NB4 (cell line): ENCODE results near the gene NYNRIN.

Source experiments
- DNase-seq: peaks from one replicate; pipeline ENCODE4 v3.0.0; 2010; ENCODE audit warnings: low read depth
- H3K4me3 ChIP-seq: one replicate; pipeline ENCODE4 v1.5.1; 2011; ENCODE audit warnings: mild to moderate bottlenecking, low read depth, low read length, moderate library complexity
- MYC ChIP-seq: IDR thresholded peaks from 2 replicates; pipeline ENCODE4 v1.6.1; 2011; ENCODE audit warnings: low read depth, low read length
- POLR2A ChIP-seq: IDR thresholded peaks from 2 replicates; pipeline ENCODE4 v1.6.1; 2011; ENCODE audit warnings: mild to moderate bottlenecking; ENCODE audit not compliant: insufficient read length; ENCODE audit errors: extremely low read depth
- TF ChIP-seq, protein P1 (sequence below): IDR thresholded peaks from 2 replicates; pipeline ENCODE4 v1.6.1; 2011; ENCODE audit warnings: low read depth, low read length
- TF ChIP-seq, protein P2 (sequence below): IDR thresholded peaks from one replicate; pipeline ENCODE4 v1.5.1; 2012; ENCODE audit warnings: low read depth, low read length

Gene NYNRIN

DNA sequence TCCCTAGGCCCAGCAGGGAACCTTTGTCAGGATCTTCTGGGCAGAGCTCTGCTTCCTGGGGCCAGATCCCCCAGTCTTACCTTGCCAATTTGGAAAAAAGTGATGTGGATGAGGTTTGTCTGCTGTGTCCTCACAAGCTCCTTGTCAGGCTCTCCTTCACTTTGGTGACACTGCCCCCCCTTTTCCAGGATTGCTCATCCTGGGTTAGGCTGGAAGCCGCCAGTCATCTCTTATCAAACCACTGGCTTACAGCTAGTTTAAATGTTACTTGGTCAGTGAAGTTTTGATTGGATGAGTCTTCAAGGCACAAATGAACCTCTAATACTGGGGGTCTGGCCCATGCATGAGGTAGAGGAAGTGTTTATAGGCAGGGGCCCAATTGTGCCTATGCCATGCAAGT is 15.3 kb downstream of the NYNRIN start:
- TF ChIP-seq, protein P1, sequence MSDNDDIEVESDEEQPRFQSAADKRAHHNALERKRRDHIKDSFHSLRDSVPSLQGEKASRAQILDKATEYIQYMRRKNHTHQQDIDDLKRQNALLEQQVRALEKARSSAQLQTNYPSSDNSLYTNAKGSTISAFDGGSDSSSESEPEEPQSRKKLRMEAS: no peak
- TF ChIP-seq, protein P2, sequence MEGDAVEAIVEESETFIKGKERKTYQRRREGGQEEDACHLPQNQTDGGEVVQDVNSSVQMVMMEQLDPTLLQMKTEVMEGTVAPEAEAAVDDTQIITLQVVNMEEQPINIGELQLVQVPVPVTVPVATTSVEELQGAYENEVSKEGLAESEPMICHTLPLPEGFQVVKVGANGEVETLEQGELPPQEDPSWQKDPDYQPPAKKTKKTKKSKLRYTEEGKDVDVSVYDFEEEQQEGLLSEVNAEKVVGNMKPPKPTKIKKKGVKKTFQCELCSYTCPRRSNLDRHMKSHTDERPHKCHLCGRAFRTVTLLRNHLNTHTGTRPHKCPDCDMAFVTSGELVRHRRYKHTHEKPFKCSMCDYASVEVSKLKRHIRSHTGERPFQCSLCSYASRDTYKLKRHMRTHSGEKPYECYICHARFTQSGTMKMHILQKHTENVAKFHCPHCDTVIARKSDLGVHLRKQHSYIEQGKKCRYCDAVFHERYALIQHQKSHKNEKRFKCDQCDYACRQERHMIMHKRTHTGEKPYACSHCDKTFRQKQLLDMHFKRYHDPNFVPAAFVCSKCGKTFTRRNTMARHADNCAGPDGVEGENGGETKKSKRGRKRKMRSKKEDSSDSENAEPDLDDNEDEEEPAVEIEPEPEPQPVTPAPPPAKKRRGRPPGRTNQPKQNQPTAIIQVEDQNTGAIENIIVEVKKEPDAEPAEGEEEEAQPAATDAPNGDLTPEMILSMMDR: no peak
- no peak for TF ChIP-seq MYC
- TF ChIP-seq POLR2A: no peak
- DNase-seq: no peak
- no peak overlapping the region for H3K4me3 ChIP-seq

DNA sequence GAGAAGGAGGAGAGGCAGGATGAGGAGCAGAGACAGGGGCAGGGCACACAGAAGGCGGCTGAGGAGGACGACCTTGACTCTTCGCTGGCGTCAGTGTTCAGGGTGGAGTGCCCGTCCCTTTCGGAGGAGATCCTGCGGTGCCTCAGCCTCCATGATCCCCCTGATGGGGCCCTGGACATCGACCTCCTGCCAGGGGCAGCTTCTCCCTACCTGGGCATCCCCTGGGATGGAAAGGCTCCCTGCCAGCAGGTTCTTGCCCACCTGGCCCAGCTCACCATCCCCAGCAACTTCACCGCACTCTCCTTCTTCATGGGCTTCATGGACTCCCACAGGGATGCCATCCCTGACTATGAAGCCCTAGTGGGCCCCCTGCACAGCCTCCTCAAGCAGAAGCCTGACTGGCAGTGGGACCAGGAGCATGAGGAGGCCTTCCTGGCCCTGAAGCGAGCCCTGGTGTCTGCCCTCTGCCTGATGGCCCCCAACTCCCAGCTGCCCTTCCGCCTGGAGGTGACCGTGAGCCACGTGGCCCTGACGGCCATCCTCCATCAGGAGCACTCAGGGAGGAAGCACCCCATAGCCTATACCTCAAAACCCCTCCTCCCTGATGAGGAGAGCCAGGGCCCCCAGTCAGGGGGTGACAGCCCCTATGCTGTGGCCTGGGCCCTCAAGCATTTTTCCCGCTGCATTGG is 16.1 kb downstream of the NYNRIN start:
- TF ChIP-seq POLR2A (no peak), MYC (no peak)
- TF ChIP-seq, protein P2: no peak
- TF ChIP-seq, protein P1: no peak
- H3K4me3 ChIP-seq: no peak overlapping the region
- no peak for DNase-seq

DNA sequence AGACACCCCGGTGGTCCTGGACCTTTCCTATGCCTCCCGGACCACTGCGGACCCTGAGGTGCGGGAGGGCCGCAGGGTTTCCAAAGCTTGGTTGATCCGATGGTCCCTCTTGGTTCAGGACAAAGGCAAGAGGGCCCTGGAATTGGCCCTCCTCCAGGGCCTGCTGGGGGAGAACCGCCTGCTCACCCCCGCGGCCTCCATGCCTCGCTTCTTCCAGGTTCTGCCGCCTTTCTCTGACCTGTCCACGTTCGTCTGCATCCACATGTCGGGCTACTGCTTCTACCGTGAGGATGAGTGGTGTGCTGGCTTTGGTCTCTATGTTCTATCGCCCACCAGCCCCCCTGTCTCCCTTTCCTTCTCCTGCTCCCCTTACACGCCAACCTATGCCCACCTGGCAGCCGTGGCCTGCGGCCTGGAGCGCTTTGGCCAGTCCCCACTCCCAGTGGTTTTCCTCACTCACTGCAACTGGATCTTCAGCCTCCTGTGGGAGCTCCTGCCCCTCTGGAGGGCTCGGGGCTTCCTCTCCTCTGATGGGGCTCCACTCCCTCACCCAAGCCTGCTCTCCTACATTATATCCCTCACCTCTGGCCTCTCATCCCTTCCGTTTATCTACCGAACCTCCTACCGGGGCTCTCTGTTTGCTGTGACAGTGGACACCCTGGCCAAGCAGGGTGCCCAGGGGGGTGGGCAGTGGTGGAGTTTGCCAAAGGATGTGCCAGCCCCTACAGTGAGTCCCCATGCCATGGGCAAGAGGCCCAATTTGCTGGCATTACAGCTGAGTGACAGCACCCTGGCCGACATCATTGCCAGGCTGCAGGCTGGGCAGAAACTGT is 16.8 kb downstream of the NYNRIN start:
- TF ChIP-seq POLR2A: no peak
- TF ChIP-seq, protein P1: no peak
- no peak for TF ChIP-seq MYC
- TF ChIP-seq, protein P2: no peak
- no peak for DNase-seq
- no peak overlapping the region for H3K4me3 ChIP-seq

DNA sequence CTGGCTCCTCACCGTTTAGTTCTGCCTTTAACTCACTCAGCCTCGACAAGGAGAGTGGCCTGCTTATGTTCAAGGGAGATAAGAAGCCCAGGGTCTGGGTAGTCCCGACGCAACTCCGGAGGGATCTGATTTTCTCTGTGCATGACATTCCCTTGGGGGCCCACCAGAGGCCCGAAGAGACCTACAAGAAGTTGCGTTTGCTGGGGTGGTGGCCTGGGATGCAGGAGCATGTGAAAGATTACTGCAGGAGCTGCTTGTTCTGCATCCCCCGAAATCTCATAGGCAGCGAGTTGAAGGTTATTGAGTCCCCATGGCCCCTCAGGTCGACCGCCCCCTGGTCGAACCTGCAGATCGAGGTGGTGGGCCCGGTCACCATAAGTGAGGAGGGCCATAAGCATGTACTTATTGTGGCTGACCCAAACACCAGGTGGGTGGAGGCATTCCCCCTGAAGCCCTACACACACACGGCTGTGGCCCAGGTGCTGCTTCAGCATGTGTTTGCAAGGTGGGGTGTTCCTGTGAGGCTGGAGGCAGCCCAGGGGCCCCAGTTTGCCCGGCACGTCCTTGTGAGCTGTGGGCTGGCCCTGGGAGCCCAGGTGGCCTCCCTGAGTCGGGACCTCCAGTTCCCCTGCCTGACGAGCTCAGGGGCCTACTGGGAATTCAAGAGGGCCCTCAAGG is 17.6 kb downstream of the NYNRIN start:
- TF ChIP-seq, protein P2: no peak
- no peak for TF ChIP-seq MYC
- no peak for TF ChIP-seq POLR2A
- TF ChIP-seq, protein P1: no peak
- H3K4me3 ChIP-seq: no peak overlapping the region
- DNase-seq: no peak

DNA sequence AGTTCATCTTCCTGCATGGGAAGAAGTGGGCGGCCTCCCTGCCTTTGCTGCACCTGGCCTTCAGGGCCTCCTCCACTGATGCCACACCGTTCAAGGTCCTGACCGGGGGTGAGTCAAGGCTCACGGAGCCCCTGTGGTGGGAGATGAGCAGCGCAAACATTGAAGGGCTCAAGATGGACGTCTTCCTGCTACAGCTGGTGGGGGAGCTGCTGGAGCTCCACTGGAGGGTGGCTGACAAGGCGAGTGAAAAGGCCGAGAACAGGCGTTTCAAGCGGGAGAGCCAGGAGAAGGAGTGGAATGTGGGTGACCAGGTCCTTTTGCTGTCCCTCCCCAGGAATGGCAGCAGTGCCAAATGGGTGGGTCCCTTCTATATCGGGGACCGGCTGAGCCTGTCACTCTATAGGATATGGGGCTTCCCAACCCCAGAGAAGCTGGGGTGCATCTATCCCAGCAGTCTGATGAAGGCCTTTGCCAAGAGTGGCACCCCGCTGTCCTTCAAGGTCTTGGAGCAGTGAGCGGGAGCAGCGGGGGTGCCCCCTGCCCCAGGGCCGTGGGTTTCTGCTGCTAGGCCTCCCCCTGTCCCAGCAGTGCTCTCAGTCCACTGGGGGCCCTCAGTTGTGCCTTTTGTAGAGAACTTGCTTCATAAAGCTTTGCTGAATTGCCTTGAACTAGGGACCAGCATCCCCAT is 18.3 kb downstream of the NYNRIN start:
- TF ChIP-seq MYC (no peak), POLR2A (no peak)
- TF ChIP-seq, protein P1: no peak
- TF ChIP-seq, protein P2: no peak
- no peak overlapping the region for H3K4me3 ChIP-seq
- DNase-seq: no peak
